HUDEP-2 (cell line): ENCODE data around the gene SYNRG.

Experiments
- DNase-seq, 76 experiments: peaks; one replicate each; lab custom pipeline; 2025; ENCODE audit not compliant: unreplicated experiment in 76 of 76; lab: John Stamatoyannopoulos, UW

SYNRG gene

DNA sequence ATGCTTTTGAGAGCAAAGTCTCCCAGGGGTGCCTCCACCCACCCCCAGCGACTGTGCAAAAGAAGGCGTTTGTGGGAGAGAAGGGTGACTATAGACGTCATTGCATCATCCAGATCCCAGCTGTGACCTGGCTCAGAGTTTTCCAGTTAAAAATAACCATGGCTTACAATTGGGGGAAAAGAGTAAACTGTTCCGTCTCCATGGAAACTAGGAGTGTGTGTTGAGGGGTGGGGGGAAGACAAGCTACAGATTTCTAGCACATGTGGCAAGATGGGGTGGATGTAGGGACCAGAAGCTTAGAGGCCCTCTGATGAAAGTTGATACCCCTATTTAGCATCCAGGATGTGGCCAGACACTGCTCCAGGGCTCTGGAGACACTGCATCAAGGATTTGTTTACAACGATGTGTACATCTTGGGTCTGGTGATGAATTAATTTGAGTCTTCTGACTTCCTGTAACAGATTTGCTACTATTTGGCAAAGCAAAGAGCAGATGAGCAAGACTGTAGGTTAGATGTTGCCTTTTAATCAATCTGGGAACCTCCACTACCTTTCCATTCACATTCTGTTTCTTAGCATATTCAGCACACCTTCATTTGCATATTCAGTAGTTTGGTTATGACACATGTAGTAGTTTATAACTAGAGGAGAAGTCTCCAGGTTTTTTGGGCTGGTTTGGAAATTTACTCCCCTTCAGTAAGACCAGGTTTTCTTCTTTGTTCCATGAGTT lies 125.7 kb downstream of the SYNRG start:
- DNase-seq, result no peak

GRCh38 chr17:37481001-37481665 lies 128.1 kb downstream of the SYNRG start:
- DNase-seq, result no peak

DNA sequence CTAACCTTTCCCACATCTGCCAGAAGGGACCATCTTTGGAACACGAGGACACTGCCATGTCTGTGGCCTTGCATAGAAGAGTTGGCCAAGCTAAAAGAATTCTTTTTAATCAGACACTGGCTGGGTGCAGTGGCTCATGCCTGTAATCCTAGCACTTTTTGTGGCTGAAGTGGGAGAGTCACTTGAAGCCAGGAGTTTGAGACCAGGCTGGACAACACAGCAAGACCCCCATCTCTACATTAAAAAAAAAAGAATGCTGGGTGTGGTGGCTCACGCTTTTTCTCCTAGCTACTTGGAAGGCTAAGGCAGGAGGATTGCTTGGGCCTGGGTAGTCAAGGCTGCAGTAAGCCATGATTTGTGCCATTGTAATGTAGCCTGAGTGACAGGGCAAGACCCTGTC lies 128.8 kb downstream of the SYNRG start:
- DNase-seq, result no peak

DNA sequence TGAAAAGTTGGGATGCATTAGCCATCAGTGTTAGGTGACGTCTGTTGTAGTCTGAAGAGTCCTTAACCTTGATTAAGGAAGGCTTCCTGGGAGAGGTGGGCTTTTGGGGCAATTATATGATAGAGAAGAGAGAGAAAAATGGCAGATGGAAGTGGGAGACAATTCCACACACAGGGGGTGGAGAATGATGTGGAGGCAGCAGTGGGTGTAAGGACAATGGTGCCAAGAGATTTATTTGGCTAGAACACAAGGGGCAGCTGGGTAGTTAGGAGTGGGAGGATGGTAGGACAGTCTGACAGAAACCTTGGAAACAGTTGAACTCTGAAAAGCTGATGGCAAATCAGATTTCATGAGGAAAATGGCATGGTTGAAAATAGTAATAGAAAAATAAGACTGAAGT lies 130.2 kb downstream of the SYNRG start:
- DNase-seq, result no peak

- DNase-seq, result no peak
These were observed 131.0 kb downstream of the SYNRG start for GRCh38 chr17:37478187-37478586.

DNA sequence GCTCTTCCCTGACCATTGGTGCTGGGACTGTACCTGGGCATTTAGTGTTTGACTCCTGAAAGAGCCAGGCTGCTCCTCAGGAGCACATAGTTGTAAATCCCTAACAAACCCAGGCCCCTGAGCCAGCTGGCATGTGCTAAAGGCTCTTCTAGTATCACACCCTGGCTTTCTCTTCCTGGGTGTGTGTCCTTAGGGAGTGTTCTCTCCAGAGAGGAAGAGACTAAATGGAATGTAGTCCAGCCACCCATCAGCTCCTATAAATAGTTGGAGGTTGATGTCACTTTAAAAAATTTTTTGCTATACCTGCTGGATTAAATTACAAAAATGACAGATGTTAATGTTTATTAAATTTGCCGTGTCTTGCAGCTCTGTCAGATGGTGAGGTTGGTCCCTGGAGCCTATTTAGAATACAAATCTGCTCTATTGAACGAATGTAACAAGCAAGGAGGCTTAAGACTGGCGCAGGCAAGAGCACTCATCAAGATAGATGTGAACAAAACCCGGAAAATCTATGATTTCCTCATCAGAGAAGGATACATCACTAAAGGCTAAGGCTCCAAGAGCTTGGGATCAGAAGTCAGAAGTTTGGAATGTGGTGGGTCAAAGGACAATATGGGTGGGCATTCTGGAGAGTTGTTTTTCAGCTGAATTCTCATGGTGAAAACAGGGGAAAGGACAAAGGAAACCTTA lies 132.6 kb downstream of the SYNRG start:
- DNase-seq, result no peak

DNA sequence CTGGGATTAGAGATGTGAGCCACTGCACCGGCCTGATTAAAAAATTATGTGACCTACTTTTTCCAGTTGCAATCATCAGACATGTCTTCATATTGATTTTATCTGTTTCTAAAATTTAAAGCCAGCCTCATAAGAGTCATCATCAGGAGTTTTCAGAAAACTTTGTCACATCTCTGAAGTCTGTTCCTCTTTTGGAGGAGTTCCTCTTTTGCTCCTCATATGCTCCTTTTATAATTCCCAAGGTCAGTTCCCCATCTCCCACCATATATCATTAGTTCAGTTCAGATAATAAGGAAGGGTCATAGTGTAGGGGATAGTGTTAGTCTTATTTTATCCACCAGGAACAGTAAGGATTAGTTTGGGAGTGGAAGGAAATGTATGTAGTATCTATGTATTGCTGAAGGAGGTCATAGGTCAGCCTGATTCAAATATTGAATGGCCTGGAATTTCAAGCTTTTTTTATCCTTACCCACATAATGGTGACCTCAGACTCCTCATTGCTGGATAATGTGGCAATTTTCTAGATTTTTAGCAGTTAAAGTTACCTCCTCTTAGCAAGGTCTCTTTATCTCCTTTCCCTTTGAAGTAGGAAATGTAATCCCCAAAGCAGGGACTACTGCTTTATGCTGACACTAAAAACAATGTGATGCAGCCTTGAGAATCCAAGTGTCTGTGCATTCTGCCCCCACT lies 133.3 kb downstream of the SYNRG start:
- DNase-seq, result peak in 2 of 76 experiments; percentile 10 to 13

DNA sequence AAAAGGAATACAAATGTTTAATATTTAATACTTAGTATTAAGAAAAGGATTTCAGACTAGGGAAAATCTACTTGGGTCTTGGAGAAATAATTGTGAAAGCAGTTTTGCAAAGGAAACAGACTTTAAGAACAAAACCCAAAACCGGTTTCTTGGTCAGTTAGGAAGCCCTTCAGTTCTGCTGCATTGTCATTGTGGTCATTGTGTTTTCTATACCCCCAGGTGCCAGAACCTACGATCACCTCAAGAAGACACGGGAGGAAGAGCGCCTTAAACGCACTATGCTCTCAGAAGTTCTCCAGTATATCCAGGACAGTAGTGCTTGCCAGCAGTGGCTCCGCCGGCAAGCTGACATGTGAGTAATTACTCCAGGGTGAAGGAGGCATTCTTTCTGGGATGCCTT lies 139.0 kb downstream of the SYNRG start:
- DNase-seq, result no peak

DNA sequence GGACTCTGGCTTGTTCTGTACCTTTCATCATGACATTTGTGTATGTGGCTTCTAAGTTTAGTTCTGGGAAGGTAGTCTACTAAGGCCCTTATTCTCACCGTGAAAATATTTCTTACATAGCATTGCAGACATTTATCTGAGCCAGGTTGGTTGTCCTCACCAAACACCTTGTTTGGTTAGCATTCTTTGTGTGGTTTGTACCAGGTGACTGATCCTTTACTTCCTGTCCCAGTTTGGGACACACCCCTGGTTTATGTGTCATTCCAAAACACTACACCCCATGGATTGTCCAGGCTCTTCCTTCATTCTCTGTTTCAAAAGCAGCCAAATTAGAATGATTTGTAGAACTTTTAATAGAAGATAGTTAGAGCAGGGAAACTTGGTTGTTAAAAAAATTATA lies 142.7 kb downstream of the SYNRG start:
- DNase-seq, result no peak

GRCh38 chr17:37465069-37465616 lies 144.1 kb downstream of the SYNRG start:
- DNase-seq, result no peak
